Endothelial cell of umbilical vein (primary cell): ENCODE measurements around the gene PAX3. TPM values are rescaled to one million over a fixed set of nuclear protein-coding genes. Genes with fewer than 3 reads are reported as not detected.

ENCODE experiments used
- BruUV-seq: library from RNA; stranded (reverse); fragments of 400-500 nt; replicated peaks from 2 replicates; lab custom pipeline; 2021; lab: Mats Ljungman, UMichigan
- CTCF ChIA-PET: fragments of 300-600, 350-600 bp; sonication (Branson Sonifier 250); formaldehyde crosslinking; loops from one replicate; lab custom pipeline; 2021; ENCODE audit warnings: antibody characterized with exemption, inconsistent platforms; lab: Charles Lee
- POLR2A ChIA-PET: fragments of 300-600, 350-600 bp; sonication (Branson Sonifier 250); formaldehyde crosslinking; loops from one replicate; lab custom pipeline; 2021; ENCODE audit warnings: antibody characterized with exemption, inconsistent platforms; lab: Charles Lee
- DNase-seq: peaks from one replicate; pipeline ENCODE4 v3.0.0-alpha.2; 2011; ENCODE audit warnings: low read depth, low spot score
- FAIRE-seq: peaks from 2 replicates; lab custom pipeline; 2011; peaks lifted over from hg19 to GRCh38; lab: Jason Lieb, UNC
- H2AFZ ChIP-seq: 2 replicates; pipeline ENCODE4 v1.6.0; 2012; ENCODE audit warnings: low read depth, low read length, control low read depth, inconsistent platforms
- H3K27ac ChIP-seq: 2 replicates; pipeline ENCODE4 v1.5.1; 2011; ENCODE audit warnings: low read depth, mild to moderate bottlenecking, control low read depth, low read length, moderate library complexity; ENCODE audit not compliant: insufficient read depth
- H3K27me3 ChIP-seq, 2 experiments: 2 replicates each; pipeline versions ENCODE4 v1.6.0 to v1.6.1; 2011; ENCODE audit warnings: low read length in 2 of 2, mixed read lengths in 1 of 2; ENCODE audit not compliant: control insufficient read depth in 2 of 2, insufficient read depth in 2 of 2
- H3K36me3 ChIP-seq, 2 experiments: 2 replicates in 1 of 2; 3 replicates in 1 of 2; pipeline ENCODE4 v1.5.1; 2011; ENCODE audit warnings: low read length in 2 of 2, mild to moderate bottlenecking in 1 of 2, moderate library complexity in 1 of 2; ENCODE audit not compliant: control insufficient read depth in 2 of 2, insufficient read depth in 2 of 2; ENCODE audit errors: extremely low read depth in 1 of 2
- H3K4me1 ChIP-seq: 3 replicates; pipeline ENCODE4 v1.5.1; 2011; ENCODE audit warnings: mild to moderate bottlenecking, low read length; ENCODE audit not compliant: control insufficient read depth, insufficient read depth; ENCODE audit errors: extremely low read depth
- H3K4me2 ChIP-seq: 2 replicates; pipeline ENCODE4 v1.6.1; 2011; ENCODE audit warnings: low read length, control low read depth, mixed read lengths; ENCODE audit not compliant: insufficient read depth
- H3K4me3 ChIP-seq, 3 experiments: fragments of 200-600 bp in 1 of 3; sonication (generic), shearing (Covaris generic) in 1 of 3; replicated peaks in 1 of 3; 2 replicates each; pipeline ENCODE4 v1.5.1; 2011 to 2016; ENCODE audit warnings: control low read depth in 3 of 3, low read length in 3 of 3, mild to moderate bottlenecking in 2 of 3, inconsistent platforms in 1 of 3, low read depth in 1 of 3, moderate library complexity in 1 of 3; ENCODE audit not compliant: insufficient read depth in 1 of 3
- H3K79me2 ChIP-seq: 2 replicates; pipeline ENCODE4 v1.6.0; 2012; ENCODE audit warnings: low read length, inconsistent platforms; ENCODE audit not compliant: control insufficient read depth, insufficient read depth
- H3K9ac ChIP-seq: replicated peaks from 2 replicates; pipeline ENCODE3; 2011; ENCODE audit warnings: low read length, control low read depth; ENCODE audit not compliant: insufficient read depth; ENCODE audit errors: extremely low read depth
- H3K9me1 ChIP-seq: replicated peaks from 3 replicates; pipeline ENCODE4 v1.6.0; 2011; ENCODE audit warnings: mild to moderate bottlenecking, low read length; ENCODE audit not compliant: control insufficient read depth, insufficient read depth; ENCODE audit errors: extremely low read depth
- H3K9me3 ChIP-seq: replicated peaks from 2 replicates; pipeline ENCODE4 v1.5.1; 2012; ENCODE audit warnings: low read length, inconsistent platforms; ENCODE audit not compliant: control insufficient read depth, insufficient read depth
- H4K20me1 ChIP-seq: replicated peaks from 2 replicates; pipeline ENCODE3; 2011; ENCODE audit warnings: mild to moderate bottlenecking, low read length; ENCODE audit not compliant: control insufficient read depth, insufficient read depth; ENCODE audit errors: extremely low read depth
- CTCF ChIP-seq, 2 donors: IDR thresholded peaks; 1 replicate in 1 of 2; 2 replicates in 1 of 2; pipeline ENCODE4 v1.5.1; 2011; ENCODE audit warnings: low read length in 2 of 2, mild to moderate bottlenecking in 2 of 2, moderate library complexity in 2 of 2, control low read depth in 1 of 2, inconsistent platforms in 1 of 2, low read depth in 1 of 2; ENCODE audit not compliant: insufficient read depth in 1 of 2; ENCODE audit errors: extremely low read depth in 1 of 2
- EZH2 ChIP-seq: IDR thresholded peaks from 2 replicates; pipeline ENCODE4 v1.6.1; 2012; ENCODE audit warnings: borderline replicate concordance, low read depth, mild to moderate bottlenecking, moderate library complexity, low read length, inconsistent platforms; ENCODE audit not compliant: severe bottlenecking
- FOS ChIP-seq: IDR thresholded peaks from 2 replicates; pipeline ENCODE4 v1.6.1; 2011; ENCODE audit warnings: mild to moderate bottlenecking, low read length, moderate library complexity, borderline replicate concordance; ENCODE audit not compliant: insufficient read depth
- JUN ChIP-seq: IDR thresholded peaks from 2 replicates; pipeline ENCODE4 v1.6.1; 2011; ENCODE audit warnings: borderline replicate concordance, low read depth; ENCODE audit not compliant: insufficient read length, insufficient read depth
- dilution Hi-C: fragments of 300-500 bp; cut with MboI; formaldehyde crosslinking; loops from one replicate; pipeline ENCODE4 v1.15.0; 2019; ENCODE audit warnings: low sequenced_read_pairs; ENCODE audit not compliant: extremely low pct_ligation_motif_present
- intact Hi-C: fragments of 100-400 bp; cut with micrococcal nuclease; formaldehyde crosslinking; loops from one replicate; pipeline ENCODE4 v1.10.0; 2022
- polyA plus RNA-seq, 4 experiments: library from polyadenylated mRNA; depleted of rRNA in 3 of 4; stranded (reverse) in 3 of 4; unstranded in 1 of 4; fragments of >200 nt; gene quantifications; 2 replicates each; pipeline versions ENCODE4 v1.2.1 to v1.2.3, GENCODE V29; 2011 to 2012; ENCODE audit warnings: missing spikeins in 1 of 4
- total RNA-seq: library from RNA; stranded (reverse); gene quantifications from 2 replicates; pipeline ENCODE4 v1.2.3, GENCODE V29; 2021

Gene PAX3
- total and polyA plus RNA-seq, 2 donors (not counting 3 experiments of a cell fraction or from before 2014, with no cell fraction given): not detected

- Histone ChIP-seq H3K27ac (no peak overlapping the region), H4K20me1 (no peaks in the 10 kb centered on the region), H3K9me1 (no peaks in the 10 kb centered on the region), H3K4me3 (no peak overlapping the region), H3K27me3 (peaks cover 86 to 99% of the 10 kb centered on the region in 2 experiments), H2AFZ (no peak overlapping the region), H3K9ac (no peak overlapping the region), H3K36me3 (no peaks in the 10 kb centered on the region), H3K79me2 (no peaks in the 10 kb centered on the region), H3K9me3 (no peaks in the 10 kb centered on the region), H3K4me2 (no peak overlapping the region), H3K4me1 (peaks cover 4% of the 10 kb centered on the region)
- intact Hi-C loops: loop anchor here (2.0 kb wide), 1 partner anchor 13 kb away; no protein-coding TSS in a partner anchor
- ChIA-PET CTCF (interaction anchor here (0.6 kb wide), 1 partner anchor 271 kb away, joined by 4 read pairs; no protein-coding TSS in a partner anchor), POLR2A (no interaction called here)
- no peak for DNase-seq
- dilution Hi-C loops: no loop called here
- TF ChIP-seq EZH2 (peak; percentile 64), FOS (no peak)
- BruUV-seq: no TSS peak
- FAIRE-seq: no peak
Measured at GRCh38 chr2:222291485-222291841, 7.3 kb downstream of the PAX3 start.

GRCh38 chr2:222290736-222291484 lies 7.9 kb downstream of the PAX3 start:
- CTCF ChIA-PET: interaction anchor here (0.6 kb wide), 1 partner anchor 271 kb away, joined by 4 read pairs; no protein-coding TSS in a partner anchor
- intact Hi-C loops: loop anchor here (2.0 kb wide), 1 partner anchor 14 kb away; no protein-coding TSS in a partner anchor
- H3K9ac ChIP-seq: no peak overlapping the region

More at GRCh38 chr2:222290736-222291484, 7.9 kb downstream of the PAX3 start:
- Histone ChIP-seq H3K36me3 (no peaks in the 10 kb centered on the region), H3K27ac (no peak overlapping the region), H3K9me3 (no peaks in the 10 kb centered on the region), H2AFZ (no peak overlapping the region), H3K4me2 (no peak overlapping the region), H3K9me1 (no peaks in the 10 kb centered on the region), H3K4me1 (peaks cover 4% of the 10 kb centered on the region), H3K27me3 (peaks cover 81 to 98% of the 10 kb centered on the region in 2 experiments), H4K20me1 (no peaks in the 10 kb centered on the region), H3K79me2 (no peaks in the 10 kb centered on the region), H3K4me3 (no peak overlapping the region)
- DNase-seq (no peak), FAIRE-seq (no peak)
- no TSS peak for BruUV-seq
- POLR2A ChIA-PET: no interaction called here
- TF ChIP-seq JUN (no peak), EZH2 (peak; percentile 84), CTCF (IDR thresholded peaks at IDR 0.05; ENCODE audit: extremely low read depth in 1 of 2, insufficient read depth in 1 of 2, low read depth in 1 of 2, low read length in 2 of 2) (no peak)
- dilution Hi-C loops: no loop called here
